Non-pigmented ciliary epithelial cell (primary cell): ENCODE data around the gene MCOLN2.
"Not testable (repeated sequence)": the region's sequence is repeated elsewhere in the genome, so short reads cannot be mapped to it uniquely, and the experiment has no call there.

Source experiments
- DNase-seq: peaks from one replicate; pipeline ENCODE4 v3.0.0-alpha.2; 2010; ENCODE audit warnings: low read depth

Gene MCOLN2

GRCh38 chr1:84996846-84997666, at the start of gene MCOLN2:
Gene MCOLN2, minus strand, starts transcription at chr1:84997113. Its CDS starts 241 bp downstream, at chr1:84996872.
- no peak for DNase-seq

- no peak for DNase-seq
These were observed 45.5 kb upstream of the MCOLN2 start for GRCh38 chr1:85042413-85042812.

- no peak for DNase-seq
These were observed 44.9 kb upstream of the MCOLN2 start for GRCh38 chr1:85041793-85042192.

- no peak for DNase-seq
These were observed 36.3 kb upstream of the MCOLN2 start for GRCh38 chr1:85033221-85033620.

GRCh38 chr1:85030536-85030935, 33.6 kb upstream of the MCOLN2 start:
- DNase-seq: no peak

- DNase-seq: no peak
These were observed 31.2 kb upstream of the MCOLN2 start for GRCh38 chr1:85028151-85028550.

- no peak for DNase-seq
These were observed 30.5 kb upstream of the MCOLN2 start for GRCh38 chr1:85027242-85027983.

- DNase-seq: no peak
These were observed 29.0 kb upstream of the MCOLN2 start for GRCh38 chr1:85025940-85026339.

GRCh38 chr1:85024736-85025135, 27.8 kb upstream of the MCOLN2 start:
- no peak for DNase-seq

- DNase-seq: no peak
These were observed 25.8 kb upstream of the MCOLN2 start for GRCh38 chr1:85022700-85023099.

GRCh38 chr1:85019994-85020393, 23.1 kb upstream of the MCOLN2 start:
- no peak for DNase-seq

GRCh38 chr1:85015826-85016225, 18.9 kb upstream of the MCOLN2 start:
- DNase-seq: no peak

GRCh38 chr1:85005641-85006040, 8.7 kb upstream of the MCOLN2 start:
- DNase-seq: not testable (repeated sequence)

- no peak for DNase-seq
These were observed 4.8 kb upstream of the MCOLN2 start for GRCh38 chr1:85001742-85002141.

- no peak for DNase-seq
These were observed 1.8 kb upstream of the MCOLN2 start for GRCh38 chr1:84998642-84999280.

GRCh38 chr1:84997667-84998600, 1.0 kb upstream of the MCOLN2 start:
- no peak for DNase-seq

- DNase-seq: no peak
These were observed 1.2 kb downstream of the MCOLN2 start for GRCh38 chr1:84995484-84996334.

- DNase-seq: no peak
These were observed 5.6 kb downstream of the MCOLN2 start for GRCh38 chr1:84991097-84991920.

GRCh38 chr1:84988588-84988987, 8.3 kb downstream of the MCOLN2 start:
- DNase-seq: no peak

GRCh38 chr1:84986561-84986960, 10.4 kb downstream of the MCOLN2 start:
- not testable (repeated sequence) for DNase-seq
